H1 (cell line): ENCODE data around the gene SIM2. TPM values are rescaled to one million over a fixed set of nuclear protein-coding genes. Genes with fewer than 3 reads are reported as not detected.

Experiments used
- BCL11A ChIP-seq, 2 experiments: IDR thresholded peaks; one replicate each; pipeline ENCODE4 v1.6.1; 2011; ENCODE audit warnings: low read depth in 2 of 2, low read length in 2 of 2, mild to moderate bottlenecking in 2 of 2
- JUND ChIP-seq: IDR thresholded peaks from 2 replicates; pipeline ENCODE4 v1.6.1; 2011; ENCODE audit warnings: mild to moderate bottlenecking, improper control_type of control experiment, low read length
- POLR2AphosphoS5 ChIP-seq: IDR thresholded peaks from 2 replicates; pipeline ENCODE4 v1.6.1; 2011; ENCODE audit warnings: low read depth, low read length
- polyA plus RNA-seq, 7 experiments: library from polyadenylated mRNA; depleted of rRNA in 3 of 7; stranded (reverse) in 5 of 7; unstranded in 2 of 7; fragments of >200 nt in 5 of 7; fragments of 200-250 nt in 2 of 7; gene quantifications; 1 replicate in 5 of 7; 2 replicates in 1 of 7; 4 replicates in 1 of 7; pipeline versions ENCODE4 v1.2.1 to v1.2.3, GENCODE V29; 2011 to 2013; ENCODE audit warnings: missing spikeins in 2 of 7, mixed read lengths in 2 of 7
- total RNA-seq: library from RNA; stranded (reverse); fragmentation: NEBNext Ultra II Directional; extraction: Animal tissue kit (Norgen Biotek cat#: 25700); gene quantifications from 2 replicates; pipeline ENCODE4 v1.2.1, GENCODE V29; 2021
- TF ChIP-seq, protein P1 (sequence below): IDR thresholded peaks from 2 replicates; pipeline ENCODE4 v1.6.1; 2012; ENCODE audit warnings: inconsistent platforms
- TF ChIP-seq, protein P2 (sequence below): IDR thresholded peaks from 2 replicates; pipeline ENCODE4 v1.6.1; 2011; ENCODE audit warnings: low read length, improper control_type of control experiment

Gene SIM2
- total and polyA plus RNA-seq, 2 of the 8 experiments (the other 6 are each of a cell fraction or from before 2014, with no cell fraction given), result 0.05 to 0.26 TPM

DNA sequence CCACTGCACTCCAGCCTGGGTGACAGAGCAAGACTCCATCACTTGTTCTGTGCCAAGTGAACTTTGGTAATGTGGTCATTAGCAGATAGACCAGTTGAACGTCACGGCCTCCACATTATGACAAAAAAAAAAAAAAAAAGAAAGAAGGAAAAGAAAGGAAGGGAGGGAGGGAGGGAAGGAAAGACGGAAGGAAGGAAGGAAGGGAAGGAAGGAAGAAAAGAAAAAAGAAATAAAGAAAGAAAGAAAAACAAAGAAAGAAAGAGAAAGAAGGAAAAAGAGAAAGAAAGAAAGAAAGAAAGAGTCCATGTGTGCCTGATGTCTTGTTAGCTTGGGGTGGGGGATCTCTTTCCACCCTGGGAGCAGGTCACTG, 45.3 kb downstream of the SIM2 start (continued):
- TF ChIP-seq, protein P1, sequence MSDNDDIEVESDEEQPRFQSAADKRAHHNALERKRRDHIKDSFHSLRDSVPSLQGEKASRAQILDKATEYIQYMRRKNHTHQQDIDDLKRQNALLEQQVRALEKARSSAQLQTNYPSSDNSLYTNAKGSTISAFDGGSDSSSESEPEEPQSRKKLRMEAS, result no peak
- TF ChIP-seq POLR2AphosphoS5 (no peak), BCL11A (IDR thresholded peaks at IDR 0.05; ENCODE audit: low read depth in 2 of 2, low read length in 2 of 2) (no peak), JUND (no peak)
- TF ChIP-seq, protein P2, sequence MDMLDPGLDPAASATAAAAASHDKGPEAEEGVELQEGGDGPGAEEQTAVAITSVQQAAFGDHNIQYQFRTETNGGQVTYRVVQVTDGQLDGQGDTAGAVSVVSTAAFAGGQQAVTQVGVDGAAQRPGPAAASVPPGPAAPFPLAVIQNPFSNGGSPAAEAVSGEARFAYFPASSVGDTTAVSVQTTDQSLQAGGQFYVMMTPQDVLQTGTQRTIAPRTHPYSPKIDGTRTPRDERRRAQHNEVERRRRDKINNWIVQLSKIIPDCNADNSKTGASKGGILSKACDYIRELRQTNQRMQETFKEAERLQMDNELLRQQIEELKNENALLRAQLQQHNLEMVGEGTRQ, result no peak
